H1 (cell line): ENCODE measurements around the gene CLDN14. TPM values are rescaled to one million over a fixed set of nuclear protein-coding genes. Genes with fewer than 3 reads are reported as not detected.

Source experiments
- CBX8 ChIP-seq: fragments of 300-800, 300-1000 bp; sonication (generic); IDR thresholded peaks from 2 replicates; pipeline ENCODE4 v1.7.1; 2016; ENCODE audit warnings: low read depth, low read length, borderline replicate concordance
- E2F6 ChIP-seq: IDR thresholded peaks from 2 replicates; pipeline ENCODE4 v1.6.1; 2012; ENCODE audit warnings: inconsistent platforms
- SAP30 ChIP-seq: fragments of 300-600 bp; sonication (generic); IDR thresholded peaks from 2 replicates; pipeline ENCODE4 v1.7.1; 2012; ENCODE audit warnings: low read length, moderate library complexity, mild to moderate bottlenecking, inconsistent platforms; ENCODE audit not compliant: insufficient read depth, insufficient replicate concordance
- ZNF274 ChIP-seq: IDR thresholded peaks from 2 replicates; pipeline ENCODE4 v1.7.0; 2012; ENCODE audit warnings: low read length, borderline replicate concordance; ENCODE audit errors: extremely low read depth
- polyA plus RNA-seq, 7 experiments: library from polyadenylated mRNA; depleted of rRNA in 3 of 7; stranded (reverse) in 5 of 7; unstranded in 2 of 7; fragments of >200 nt in 5 of 7; fragments of 200-250 nt in 2 of 7; gene quantifications; 1 replicate in 5 of 7; 2 replicates in 1 of 7; 4 replicates in 1 of 7; pipeline versions ENCODE4 v1.2.1 to v1.2.3, GENCODE V29; 2011 to 2013; ENCODE audit warnings: missing spikeins in 2 of 7, mixed read lengths in 2 of 7
- total RNA-seq: library from RNA; stranded (reverse); fragmentation: NEBNext Ultra II Directional; extraction: Animal tissue kit (Norgen Biotek cat#: 25700); gene quantifications from 2 replicates; pipeline ENCODE4 v1.2.1, GENCODE V29; 2021

The CLDN14 gene
- total and polyA plus RNA-seq, 2 of the 8 experiments (the other 6 are each of a cell fraction or from before 2014, with no cell fraction given): 0.08 TPM; not detected in 1

- TF ChIP-seq E2F6 (no peak), ZNF274 (no peak), CBX8 (no peak), SAP30 (no peak)
These were observed 30.2 kb upstream of the CLDN14 start (continued) for GRCh38 chr21:36509973-36510664.
